GF-D8 (cell line): ENCODE measurements around the gene EFHD1.
"Not testable (repeated sequence)": the region's sequence is repeated elsewhere in the genome, so short reads cannot be mapped to it uniquely, and the experiment has no call there.

Experiments used
- DNase-seq: peaks from one replicate; lab custom pipeline; 2025; lab: John Stamatoyannopoulos, UW

EFHD1 gene

GRCh38 chr2:232696609-232697058 lies 63.2 kb downstream of the EFHD1 start:
- DNase-seq, result no peak

GRCh38 chr2:232697059-232697806 lies 63.8 kb downstream of the EFHD1 start, which contains the start of gene GIGYF2:
Gene GIGYF2 (plus strand): TSS chr2:232697331. CDS start chr2:232735198, 37,867 bp downstream.
- peak; percentile 81 for DNase-seq

DNA sequence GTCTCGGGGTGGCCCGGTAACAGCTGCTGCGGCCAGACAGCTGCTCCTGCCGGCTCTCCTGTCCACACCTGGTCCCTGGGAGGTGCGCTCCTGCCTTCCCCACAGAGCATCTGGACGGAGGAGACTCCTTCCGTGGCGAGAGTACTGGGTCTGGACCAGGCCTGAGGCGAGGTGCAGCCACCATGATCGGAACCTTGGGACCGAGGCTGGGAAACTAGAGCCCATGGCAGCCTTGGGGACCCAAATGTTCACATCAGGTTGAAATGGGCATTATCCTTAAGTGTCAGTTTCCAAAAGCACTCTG lies 64.4 kb downstream of the EFHD1 start:
- DNase-seq, result no peak

GRCh38 chr2:232698556-232699091 lies 65.2 kb downstream of the EFHD1 start:
- no peak for DNase-seq

GRCh38 chr2:232699110-232699509 lies 65.7 kb downstream of the EFHD1 start:
- DNase-seq, result no peak

DNA sequence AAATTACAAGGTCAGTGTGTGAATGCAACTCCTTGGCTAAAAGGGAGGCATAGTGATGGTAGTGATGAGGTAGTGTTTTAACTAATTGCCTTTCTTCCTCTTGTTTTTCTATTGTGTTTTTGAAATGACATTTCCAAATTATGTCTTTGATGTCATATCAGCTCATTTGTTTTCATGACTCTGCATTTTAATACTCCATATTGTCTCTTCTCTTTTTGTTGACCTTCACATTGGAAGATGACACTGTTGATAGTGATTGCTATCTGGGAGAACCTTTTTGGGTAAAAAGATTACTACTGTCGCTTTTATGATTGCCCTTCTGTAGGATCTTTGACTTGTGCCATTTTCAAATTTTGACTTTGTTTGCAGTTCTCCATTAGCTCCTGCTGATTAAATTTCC lies 66.8 kb downstream of the EFHD1 start:
- DNase-seq, result no peak

- no peak for DNase-seq
Observed at GRCh38 chr2:232707076-232707475, 73.7 kb downstream of the EFHD1 start.

GRCh38 chr2:232713505-232713904 lies 80.1 kb downstream of the EFHD1 start:
- DNase-seq, result no peak

- no peak for DNase-seq
Observed at GRCh38 chr2:232714969-232715368, 81.6 kb downstream of the EFHD1 start.

DNA sequence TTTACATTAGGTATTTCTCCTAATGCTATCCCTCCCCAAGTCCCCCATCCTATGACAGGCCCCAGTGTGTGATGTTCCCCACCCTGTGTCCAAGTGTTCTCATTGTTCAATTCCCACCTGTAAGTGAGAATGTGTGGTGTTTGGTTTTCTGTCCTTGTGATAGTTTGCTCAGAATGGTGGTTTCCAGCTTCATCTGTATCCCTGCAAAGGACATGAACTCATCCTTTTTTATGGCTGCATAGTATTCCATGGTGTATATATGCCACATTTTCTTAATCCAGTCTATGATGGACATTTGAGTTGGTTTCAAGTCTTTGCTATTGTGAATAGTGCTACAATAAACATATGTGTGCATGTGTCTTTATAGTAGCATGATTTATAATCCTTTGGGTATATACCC lies 86.7 kb downstream of the EFHD1 start:
- DNase-seq, result not testable (repeated sequence)

DNA sequence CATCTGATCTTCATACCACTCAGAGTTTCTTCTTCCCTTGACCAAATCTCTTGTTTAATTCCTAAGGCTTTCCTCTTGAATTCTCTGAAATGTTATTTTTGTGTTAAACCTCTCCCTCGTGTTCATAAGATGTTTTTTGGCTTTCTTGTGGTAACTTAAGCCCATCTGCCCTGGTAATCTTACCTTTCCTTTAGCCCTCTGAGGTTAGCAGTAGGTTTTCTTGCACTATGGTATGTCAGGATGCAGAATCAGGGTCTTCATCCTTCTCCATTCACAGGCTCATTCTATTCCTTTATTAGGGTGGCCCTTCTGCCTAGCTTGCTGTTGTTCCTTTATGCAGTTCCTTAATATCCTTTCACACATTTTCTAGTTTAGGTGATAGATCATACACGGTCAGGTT lies 87.9 kb downstream of the EFHD1 start:
- no peak for DNase-seq

- peak; percentile 15 for DNase-seq
Observed at GRCh38 chr2:232721882-232722281, 88.5 kb downstream of the EFHD1 start.

GRCh38 chr2:232723027-232723426 lies 89.6 kb downstream of the EFHD1 start:
- no peak for DNase-seq

DNA sequence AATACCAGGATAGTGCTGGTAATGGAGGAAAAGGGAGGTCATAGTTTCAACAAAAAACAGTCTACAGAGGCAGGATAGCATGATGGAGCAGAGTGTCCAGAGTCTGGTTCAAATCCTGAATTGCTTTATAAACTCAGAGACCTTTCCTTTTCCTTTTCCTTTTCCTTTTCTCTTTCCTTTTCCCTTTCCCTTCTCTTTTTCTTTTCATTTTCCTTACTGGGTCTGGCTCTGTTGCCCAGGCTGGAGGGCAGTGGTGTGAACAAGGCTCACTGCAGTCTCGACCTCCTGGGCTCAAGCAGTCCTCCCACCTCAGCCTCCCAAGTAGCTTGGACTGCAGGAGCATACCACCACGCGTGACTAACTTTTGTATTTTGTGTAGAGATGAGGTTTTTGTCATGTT lies 95.4 kb downstream of the EFHD1 start:
- no peak for DNase-seq

DNA sequence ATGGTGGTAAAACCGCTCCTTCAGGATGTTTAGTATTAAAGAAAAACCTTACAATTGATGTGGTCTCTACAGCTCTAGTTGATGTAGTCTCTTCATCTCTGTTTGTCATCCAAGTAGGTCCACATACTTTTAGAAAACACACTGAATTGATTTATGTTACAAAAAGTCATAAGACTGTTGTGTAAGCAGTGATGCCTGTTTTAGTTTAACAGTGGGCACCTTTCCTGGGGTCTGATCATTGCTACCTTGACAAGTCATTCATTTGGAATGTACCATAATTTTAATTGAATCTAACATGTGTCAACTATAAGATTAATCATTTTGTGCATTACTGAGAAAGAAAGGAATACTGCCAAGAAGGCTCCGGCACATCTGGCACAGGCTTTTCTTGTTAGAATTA lies 98.1 kb downstream of the EFHD1 start:
- DNase-seq, result no peak
